ENCODE data around the gene TBC1D7.

GRCh38 chr6:13373919-13374318 is 45.6 kb upstream of the TBC1D7 start:
- TF ChIP-seq, protein P1, sequence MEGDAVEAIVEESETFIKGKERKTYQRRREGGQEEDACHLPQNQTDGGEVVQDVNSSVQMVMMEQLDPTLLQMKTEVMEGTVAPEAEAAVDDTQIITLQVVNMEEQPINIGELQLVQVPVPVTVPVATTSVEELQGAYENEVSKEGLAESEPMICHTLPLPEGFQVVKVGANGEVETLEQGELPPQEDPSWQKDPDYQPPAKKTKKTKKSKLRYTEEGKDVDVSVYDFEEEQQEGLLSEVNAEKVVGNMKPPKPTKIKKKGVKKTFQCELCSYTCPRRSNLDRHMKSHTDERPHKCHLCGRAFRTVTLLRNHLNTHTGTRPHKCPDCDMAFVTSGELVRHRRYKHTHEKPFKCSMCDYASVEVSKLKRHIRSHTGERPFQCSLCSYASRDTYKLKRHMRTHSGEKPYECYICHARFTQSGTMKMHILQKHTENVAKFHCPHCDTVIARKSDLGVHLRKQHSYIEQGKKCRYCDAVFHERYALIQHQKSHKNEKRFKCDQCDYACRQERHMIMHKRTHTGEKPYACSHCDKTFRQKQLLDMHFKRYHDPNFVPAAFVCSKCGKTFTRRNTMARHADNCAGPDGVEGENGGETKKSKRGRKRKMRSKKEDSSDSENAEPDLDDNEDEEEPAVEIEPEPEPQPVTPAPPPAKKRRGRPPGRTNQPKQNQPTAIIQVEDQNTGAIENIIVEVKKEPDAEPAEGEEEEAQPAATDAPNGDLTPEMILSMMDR (conservative IDR thresholded peaks at IDR 0.05): no peak
- no peak for TF ChIP-seq EZH2 (IDR thresholded peaks at IDR 0.05; ENCODE audit: low read depth)

Data from PC-9 (cell line).